Urinary bladder (tissue), 4 donors: Measurements from ENCODE around the gene MIS18A. TPM values are rescaled to one million over a fixed set of nuclear protein-coding genes. Genes with fewer than 3 reads are reported as not detected.
"Not testable (repeated sequence)": the region's sequence is repeated elsewhere in the genome, so short reads cannot be mapped to it uniquely, and the experiment has no call there.

Experiments
- DNase-seq: peaks from one replicate; pipeline ENCODE4 v3.0.0-alpha.2; 2015; ENCODE audit errors: extremely low spot score
- H3K27ac ChIP-seq: one replicate; pipeline ENCODE4 v1.5.1; 2013; ENCODE audit warnings: low read depth, mild to moderate bottlenecking, moderate library complexity
- H3K36me3 ChIP-seq: one replicate; pipeline ENCODE4 v1.6.1; 2013; ENCODE audit warnings: mild to moderate bottlenecking, moderate library complexity; ENCODE audit not compliant: insufficient read depth
- H3K4me1 ChIP-seq: one replicate; pipeline ENCODE4 v1.6.1; 2013; ENCODE audit warnings: mild to moderate bottlenecking, moderate library complexity; ENCODE audit not compliant: insufficient read depth
- H3K4me3 ChIP-seq: one replicate; pipeline ENCODE4 v1.5.1; 2013; ENCODE audit warnings: low read depth, low read length
- WGBS: extraction: QIAGEN DNeasy Blood & Tissue Kit; methylation state at CpG from one replicate; pipeline ENCODE4 v1.1.7; 2013; 5-methylcytosine and 5-hydroxymethylcytosine counted together
- polyA plus RNA-seq: library from polyadenylated mRNA; stranded (reverse); fragments of 200-250 nt; gene quantifications from one replicate; pipeline ENCODE4 v1.2.3, GENCODE V29; 2013
- total RNA-seq: library from RNA; depleted of rRNA; stranded (reverse); fragments of >200 nt; gene quantifications from one replicate; pipeline ENCODE4 v1.2.3, GENCODE V29; 2014
- donor health status: healthy with polysubstance abuse.
- donor health status: healthy.

The MIS18A gene
- total and polyA plus RNA-seq, 2 donors = 7.0 to 11.6 TPM

- Histone ChIP-seq H3K4me1 (no peaks in the 10 kb centered on the region), H3K4me3 (no peak within 1 kb of the TSS), H3K27ac (no peak within 1 kb of the TSS), H3K36me3 (no peaks in the 10 kb centered on the region)
- 90% methylated on average over 14 of the region's 14 CpGs for WGBS
- no peak for DNase-seq
Observed at GRCh38 chr21:32298658-32299081, 19.8 kb upstream of the MIS18A start, which contains the start of gene MRAP. Gene MRAP, plus strand, starts transcription at chr21:32298855. Its CDS starts 117 bp downstream, at chr21:32298972.

- WGBS = 88% methylated on average over 6 of the region's 6 CpGs
Observed at GRCh38 chr21:32298148-32298559, 19.3 kb upstream of the MIS18A start.

GRCh38 chr21:32297449-32297848 lies 18.6 kb upstream of the MIS18A start:
- DNase-seq = no peak
- Histone ChIP-seq H3K36me3 (no peaks in the 10 kb centered on the region), H3K4me3 (no peak overlapping the region), H3K4me1 (no peaks in the 10 kb centered on the region), H3K27ac (no peak overlapping the region)
- WGBS = 90% methylated on average over 7 of the region's 7 CpGs

More at GRCh38 chr21:32298148-32298559, 19.3 kb upstream of the MIS18A start:
- Histone ChIP-seq H3K4me1 (no peaks in the 10 kb centered on the region), H3K4me3 (no peak overlapping the region), H3K27ac (no peak overlapping the region), H3K36me3 (no peaks in the 10 kb centered on the region)
- DNase-seq = no peak

GRCh38 chr21:32285476-32285875 lies 6.6 kb upstream of the MIS18A start:
- WGBS = 95% methylated on average over 4 of the region's 4 CpGs
- no peak overlapping the region for H3K4me3 ChIP-seq
- DNase-seq = no peak
- H3K27ac ChIP-seq = no peak overlapping the region
- H3K4me1 ChIP-seq = no peaks in the 10 kb centered on the region
- H3K36me3 ChIP-seq = no peaks in the 10 kb centered on the region

- no peak overlapping the region for H3K4me3 ChIP-seq
- H3K36me3 ChIP-seq = no peaks in the 10 kb centered on the region
- no peak overlapping the region for H3K27ac ChIP-seq
- H3K4me1 ChIP-seq = no peaks in the 10 kb centered on the region
- no peak for DNase-seq
- 81% methylated on average over 6 of the region's 6 CpGs for WGBS
Observed at GRCh38 chr21:32282992-32283391, 4.1 kb upstream of the MIS18A start.

GRCh38 chr21:32281531-32281930 lies 2.7 kb upstream of the MIS18A start:
- 92% methylated on average over 7 of the region's 7 CpGs for WGBS
- no peaks in the 10 kb centered on the region for H3K36me3 ChIP-seq
- no peak for DNase-seq

GRCh38 chr21:32279377-32279680 lies 480 bp upstream of the MIS18A start:
- WGBS = 7% methylated on average over 10 of the region's 10 CpGs
- Histone ChIP-seq H3K27ac (no peak overlapping the region), H3K36me3 (no peaks in the 10 kb centered on the region), H3K4me1 (no peaks in the 10 kb centered on the region), H3K4me3 (peak overlapping the region; percentile 72)
- no peak for DNase-seq

More at GRCh38 chr21:32281531-32281930, 2.7 kb upstream of the MIS18A start:
- no peaks in the 10 kb centered on the region for H3K4me1 ChIP-seq
- no peak overlapping the region for H3K4me3 ChIP-seq
- no peak overlapping the region for H3K27ac ChIP-seq

- Histone ChIP-seq H3K4me1 (no peaks in the 10 kb centered on the region), H3K4me3 (peak overlapping the region; percentile 72), H3K27ac (no peak overlapping the region), H3K36me3 (no peaks in the 10 kb centered on the region)
- no peak for DNase-seq
- 2% methylated on average over 9 of the region's 9 CpGs for WGBS
Observed at GRCh38 chr21:32278103-32278502, 746 bp downstream of the MIS18A start.

GRCh38 chr21:32276671-32277070 lies 2.2 kb downstream of the MIS18A start:
- Histone ChIP-seq H3K27ac (no peak overlapping the region), H3K36me3 (no peaks in the 10 kb centered on the region), H3K4me1 (no peaks in the 10 kb centered on the region), H3K4me3 (no peak overlapping the region)
- WGBS = 91% methylated on average over 4 of the region's 4 CpGs
- DNase-seq = no peak

GRCh38 chr21:32270748-32271147 lies 8.1 kb downstream of the MIS18A start:
- peaks cover 2% of the 10 kb centered on the region for H3K36me3 ChIP-seq
- 56% methylated on average over 4 of the region's 4 CpGs for WGBS
- no peak for DNase-seq
- H3K27ac ChIP-seq = no peak overlapping the region
- no peaks in the 10 kb centered on the region for H3K4me1 ChIP-seq
- no peak overlapping the region for H3K4me3 ChIP-seq

GRCh38 chr21:32265321-32265720 lies 13.5 kb downstream of the MIS18A start:
- not testable (repeated sequence) for H3K4me3 ChIP-seq, DNase-seq, H3K4me1 ChIP-seq, H3K27ac ChIP-seq, H3K36me3 ChIP-seq
- 95% methylated on average over 22 of the region's 23 CpGs for WGBS

- Histone ChIP-seq H3K4me1 (no peaks in the 10 kb centered on the region), H3K27ac (no peak overlapping the region), H3K4me3 (no peak overlapping the region), H3K36me3 (peaks cover 1% of the 10 kb centered on the region)
- no peak for DNase-seq
- 91% methylated on average over 5 of the region's 5 CpGs for WGBS
Observed at GRCh38 chr21:32261929-32262328, 16.9 kb downstream of the MIS18A start.

- Histone ChIP-seq H3K36me3 (no peaks in the 10 kb centered on the region), H3K4me1 (no peaks in the 10 kb centered on the region), H3K4me3 (no peak overlapping the region), H3K27ac (no peak overlapping the region)
- 84% methylated on average over 2 of the region's 2 CpGs for WGBS
- no peak for DNase-seq
Observed at GRCh38 chr21:32260130-32260529, 18.7 kb downstream of the MIS18A start.

- not testable (repeated sequence) for H3K36me3 ChIP-seq, H3K4me3 ChIP-seq, H3K4me1 ChIP-seq, H3K27ac ChIP-seq, DNase-seq
- 87% methylated on average over 5 of the region's 5 CpGs for WGBS
Observed at GRCh38 chr21:32258786-32259048, 20.1 kb downstream of the MIS18A start.
